B cell (primary cell): Measurements from ENCODE around the gene CTNS. TPM values are rescaled to one million over a fixed set of nuclear protein-coding genes. Genes with fewer than 3 reads are reported as not detected.

Source experiments
- ATAC-seq: fragments of 200-7000 bp; cut with Tn5 transposase; one replicate; pipeline ENCODE4 v1.10.0; 2021; ENCODE audit warnings: low read depth, mild to moderate bottlenecking, moderate number of reproducible peaks, moderate library complexity
- CTCF ChIA-PET: fragments of 350-600 bp; sonication (Branson Sonifier 250); formaldehyde crosslinking; loops from one replicate; lab custom pipeline; 2021; ENCODE audit warnings: antibody characterized with exemption, inconsistent platforms; lab: Charles Lee
- POLR2A ChIA-PET: fragments of 350-600 bp; sonication (Branson Sonifier 250); formaldehyde crosslinking; loops from one replicate; lab custom pipeline; 2021; ENCODE audit warnings: antibody characterized with exemption; lab: Charles Lee
- DNase-seq: peaks from one replicate; pipeline ENCODE4 v3.0.0; 2013
- H2AFZ ChIP-seq: 2 replicates; pipeline ENCODE4 v1.6.1; 2012; ENCODE audit warnings: mild to moderate bottlenecking, low read depth, low read length; ENCODE audit not compliant: insufficient read depth, poor library complexity, severe bottlenecking
- H3K27ac ChIP-seq, 2 donors: 1 replicate in 1 of 2; 2 replicates in 1 of 2; pipeline ENCODE4 v1.5.1; 2012 to 2013; ENCODE audit warnings: low read length in 2 of 2, mild to moderate bottlenecking in 2 of 2, moderate library complexity in 1 of 2
- H3K27me3 ChIP-seq, 4 experiments: fragments of 200-600 bp in 1 of 4; sonication (generic) in 1 of 4; replicated peaks in 1 of 4; 1 replicate in 2 of 4; 2 replicates in 2 of 4; pipeline versions ENCODE4 v1.6.1 to v1.7.0; 2013 to 2016; ENCODE audit warnings: low read length in 3 of 4, mild to moderate bottlenecking in 2 of 4, mixed read lengths in 1 of 4, moderate library complexity in 1 of 4; ENCODE audit not compliant: insufficient read depth in 4 of 4, control insufficient read depth in 3 of 4; ENCODE audit errors: control extremely low read depth in 1 of 4
- H3K36me3 ChIP-seq, 2 experiments: replicated peaks in 1 of 2; 1 replicate in 1 of 2; 2 replicates in 1 of 2; pipeline versions ENCODE4 v1.6.1 to v1.7.1; 2013; ENCODE audit warnings: low read length in 1 of 2; ENCODE audit not compliant: insufficient read depth in 2 of 2, control insufficient read depth in 1 of 2; ENCODE audit errors: control extremely low read depth in 1 of 2, extremely low read depth in 1 of 2
- H3K4me1 ChIP-seq, 2 donors: fragments of 200-600 bp in 1 of 2; sonication (generic) in 1 of 2; 1 replicate in 1 of 2; 2 replicates in 1 of 2; pipeline versions ENCODE4 v1.5.1 to v1.6.1; 2013 to 2017; ENCODE audit warnings: low read length in 2 of 2; ENCODE audit not compliant: control insufficient read depth in 2 of 2, insufficient read depth in 2 of 2
- H3K4me2 ChIP-seq: replicated peaks from 2 replicates; pipeline ENCODE3; 2012; ENCODE audit warnings: mild to moderate bottlenecking, low read depth, low read length; ENCODE audit not compliant: poor library complexity, severe bottlenecking
- H3K4me3 ChIP-seq, 5 experiments: fragments of 200-600 bp in 1 of 5; sonication (generic) in 1 of 5; 1 replicate in 3 of 5; 2 replicates in 2 of 5; pipeline versions ENCODE4 v1.5.1 to v1.7.0; 2011 to 2016; ENCODE audit warnings: low read length in 4 of 5, mild to moderate bottlenecking in 4 of 5, low read depth in 2 of 5, control low read depth in 1 of 5, moderate library complexity in 1 of 5; ENCODE audit not compliant: insufficient read depth in 1 of 5; ENCODE audit errors: control extremely low read depth in 1 of 5, extremely low read depth in 1 of 5
- H3K79me2 ChIP-seq: fragments of 200-600 bp; sonication (generic); one replicate; pipeline ENCODE4 v1.6.0; 2016; ENCODE audit warnings: low read length; ENCODE audit not compliant: control insufficient read depth, insufficient read depth
- H3K9ac ChIP-seq: fragments of 200-600 bp; sonication (generic); 2 replicates; pipeline ENCODE4 v1.6.1; 2017; ENCODE audit warnings: mild to moderate bottlenecking, low read length, moderate library complexity
- H3K9me3 ChIP-seq, 3 donors: one replicate each; pipeline versions ENCODE4 v1.6.1 to v1.7.1; 2013; ENCODE audit warnings: low read length in 2 of 3; ENCODE audit not compliant: control insufficient read depth in 2 of 3, insufficient read depth in 1 of 3; ENCODE audit errors: control extremely low read depth in 1 of 3
- H4K20me1 ChIP-seq: 2 replicates; pipeline ENCODE4 v1.6.0; 2012; ENCODE audit warnings: mild to moderate bottlenecking, low read length; ENCODE audit not compliant: insufficient read depth, control insufficient read depth, poor library complexity, severe bottlenecking
- H3K27ac Mint-ChIP-seq: one replicate; pipeline ENCODE4 v1.8.0; 2021; ENCODE audit warnings: mixed read lengths
- H3K27me3 Mint-ChIP-seq: one replicate; pipeline ENCODE4 v1.8.0; 2021; ENCODE audit warnings: mixed read lengths
- H3K4me1 Mint-ChIP-seq: one replicate; pipeline ENCODE4 v1.8.0; 2021; ENCODE audit warnings: mixed read lengths
- H3K4me3 Mint-ChIP-seq: one replicate; pipeline ENCODE4 v1.8.0; 2021; ENCODE audit warnings: mixed read lengths
- H3K9me3 Mint-ChIP-seq: one replicate; pipeline ENCODE4 v1.8.0; 2022; ENCODE audit warnings: mixed read lengths; ENCODE audit not compliant: insufficient read depth
- CTCF ChIP-seq: fragments of 200-600 bp; IDR thresholded peaks from one replicate; pipeline ENCODE4 v1.8.0; 2022; ENCODE audit warnings: antibody characterized with exemption, mild to moderate bottlenecking
- EZH2 ChIP-seq: IDR thresholded peaks from 2 replicates; pipeline ENCODE4 v1.6.1; 2012; ENCODE audit warnings: borderline replicate concordance, low read depth, mild to moderate bottlenecking, moderate library complexity, low read length; ENCODE audit not compliant: insufficient read depth, poor library complexity, severe bottlenecking
- WGBS: methylation state at CpG from one replicate; pipeline ENCODE4 v1.1.5; 2013; ENCODE audit warnings: missing lambda C conversion rate; ENCODE audit not compliant: insufficient coverage; 5-methylcytosine and 5-hydroxymethylcytosine counted together
- intact Hi-C: fragments of 100-400 bp; cut with micrococcal nuclease; formaldehyde crosslinking; loops from one replicate; pipeline ENCODE4 v1.10.0; 2022
- polyA plus RNA-seq: library from polyadenylated mRNA; depleted of rRNA; stranded (reverse); fragments of >200 nt; gene quantifications from 2 replicates; pipeline ENCODE4 v1.2.3, GENCODE V29; 2012
- total RNA-seq, 2 donors: library from RNA; stranded (reverse); fragments of 120-200 nt in 1 of 2; gene quantifications; 1 replicate in 1 of 2; 2 replicates in 1 of 2; pipeline versions ENCODE4 v1.2.3 to v1.2.4, GENCODE V29; 2013 to 2022

Gene CTNS
- total and polyA plus RNA-seq, 2 donors (not counting 1 experiment from before 2014, with no cell fraction given): 11.6 to 24.7 TPM

GRCh38 chr17:3589784-3590183 is 46.8 kb upstream of the CTNS start:
- Mint-ChIP-seq H3K27me3 (no peaks in the 10 kb centered on the region), H3K27ac (no peak overlapping the region), H3K4me1 (peaks cover 7% of the 10 kb centered on the region), H3K4me3 (no peak overlapping the region), H3K9me3 (no peaks in the 10 kb centered on the region)
- 84% methylated on average over 22 of the region's 22 CpGs for WGBS
- Histone ChIP-seq H4K20me1 (no peaks in the 10 kb centered on the region), H2AFZ (no peak overlapping the region), H3K36me3 (peaks cover 0 to 8% of the 10 kb centered on the region in 2 experiments), H3K4me2 (no peak overlapping the region), H3K79me2 (no peaks in the 10 kb centered on the region), H3K9me3 (no peaks in the 10 kb centered on the region), H3K9ac (no peak overlapping the region), H3K27ac (no peak overlapping the region), H3K4me3 (no peak overlapping the region), H3K27me3 (no peaks in the 10 kb centered on the region), H3K4me1 (peaks cover 0 to 7% of the 10 kb centered on the region in 2 donors)
- intact Hi-C loops: no loop called here
- ChIA-PET CTCF (interaction anchor here (0.8 to 1.1 kb wide), 2 partner anchors 16 to 236 kb away, joined by 3 read pairs; no protein-coding TSS in a partner anchor), POLR2A (interaction anchor here (0.6 kb wide), 1 partner anchor 60 kb away, joined by 3 read pairs; no protein-coding TSS in a partner anchor)
- DNase-seq (no peak), ATAC-seq (no peak)
- TF ChIP-seq EZH2 (no peak), CTCF (no peak)

- Mint-ChIP-seq H3K27ac (no peak overlapping the region), H3K27me3 (no peaks in the 10 kb centered on the region), H3K4me1 (peaks cover 7% of the 10 kb centered on the region), H3K9me3 (no peaks in the 10 kb centered on the region), H3K4me3 (no peak overlapping the region)
- H2AFZ ChIP-seq: no peak overlapping the region
- no peaks in the 10 kb centered on the region for H3K27me3 ChIP-seq
- WGBS: 28% methylated on average over 15 of the region's 15 CpGs
- H3K36me3 ChIP-seq: peaks cover 0 to 8% of the 10 kb centered on the region in 2 experiments
- H3K4me3 ChIP-seq: no peak overlapping the region
- no peak overlapping the region for H3K27ac ChIP-seq
- H3K79me2 ChIP-seq: no peaks in the 10 kb centered on the region
- no peak for TF ChIP-seq CTCF
- no peak for TF ChIP-seq EZH2
- intact Hi-C loops: no loop called here
- H3K4me1 ChIP-seq: peaks cover 0 to 7% of the 10 kb centered on the region in 2 donors
- H3K9me3 ChIP-seq: no peaks in the 10 kb centered on the region
- no peak overlapping the region for H3K9ac ChIP-seq
- POLR2A ChIA-PET: interaction anchor here (0.6 kb wide), 1 partner anchor 60 kb away, joined by 3 read pairs; no protein-coding TSS in a partner anchor
- no peak overlapping the region for H3K4me2 ChIP-seq
- no peaks in the 10 kb centered on the region for H4K20me1 ChIP-seq
- DNase-seq (no peak), ATAC-seq (no peak)
- CTCF ChIA-PET: interaction anchor here (1.1 kb wide), 1 partner anchor 15 kb away, joined by 3 read pairs; no protein-coding TSS in a partner anchor
Measured at GRCh38 chr17:3590231-3590630, 46.3 kb upstream of the CTNS start.
